CD4-positive, alpha-beta T cell treated with Interleukin-4 for 1 hour (primary cell): Measurements from ENCODE around the gene COL5A1.

ENCODE experiments used
- DNase-seq, 2 donors: peaks; one replicate each; pipeline ENCODE4 v3.0.0-alpha.2; 2020 to 2022

Gene COL5A1

GRCh38 chr9:134775081-134775951 is 133.7 kb downstream of the COL5A1 start:
- no peak for DNase-seq

- no peak for DNase-seq
Observed at GRCh38 chr9:134776080-134776796, 134.6 kb downstream of the COL5A1 start.

DNA sequence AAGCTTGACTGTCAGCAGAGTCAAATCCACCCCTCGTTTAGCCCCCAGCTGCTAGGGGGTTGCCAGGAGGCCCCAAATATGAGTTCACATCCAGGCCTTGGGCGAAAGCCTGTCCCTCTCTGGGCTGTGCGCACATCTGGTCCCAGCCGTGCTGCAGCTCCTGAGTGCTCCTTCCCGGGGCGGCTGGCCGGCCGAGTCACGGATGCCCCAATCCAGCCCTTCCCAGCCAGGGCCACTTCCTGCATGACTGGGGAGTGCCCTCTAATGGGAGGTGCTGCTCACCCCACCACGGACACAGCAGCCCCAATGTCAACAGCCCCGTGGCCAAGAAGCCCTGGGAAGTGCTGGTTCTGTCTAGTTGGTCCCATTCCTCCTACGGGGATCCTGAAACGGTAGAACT is 135.6 kb downstream of the COL5A1 start:
- DNase-seq: no peak

DNA sequence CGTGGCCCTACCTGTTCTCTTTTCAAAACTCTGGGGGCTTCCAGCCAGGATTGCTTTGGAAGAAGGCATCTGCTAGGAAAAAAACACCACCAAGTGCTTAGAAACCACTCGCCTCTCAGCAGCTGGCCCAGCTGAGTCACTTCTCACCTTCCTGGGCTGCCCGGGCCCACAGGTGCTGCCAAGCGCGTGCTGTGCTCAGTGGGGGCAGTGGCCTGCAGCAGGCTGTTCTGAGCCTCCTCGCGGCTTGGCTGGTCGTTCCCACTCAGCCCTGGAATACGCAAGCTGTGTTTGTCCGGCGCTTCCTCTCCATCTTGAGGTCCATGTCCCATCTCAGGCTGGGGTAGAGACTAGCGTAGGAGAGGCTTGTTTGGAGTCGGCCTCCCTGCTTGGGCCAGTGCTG is 136.6 kb downstream of the COL5A1 start:
- DNase-seq: no peak

DNA sequence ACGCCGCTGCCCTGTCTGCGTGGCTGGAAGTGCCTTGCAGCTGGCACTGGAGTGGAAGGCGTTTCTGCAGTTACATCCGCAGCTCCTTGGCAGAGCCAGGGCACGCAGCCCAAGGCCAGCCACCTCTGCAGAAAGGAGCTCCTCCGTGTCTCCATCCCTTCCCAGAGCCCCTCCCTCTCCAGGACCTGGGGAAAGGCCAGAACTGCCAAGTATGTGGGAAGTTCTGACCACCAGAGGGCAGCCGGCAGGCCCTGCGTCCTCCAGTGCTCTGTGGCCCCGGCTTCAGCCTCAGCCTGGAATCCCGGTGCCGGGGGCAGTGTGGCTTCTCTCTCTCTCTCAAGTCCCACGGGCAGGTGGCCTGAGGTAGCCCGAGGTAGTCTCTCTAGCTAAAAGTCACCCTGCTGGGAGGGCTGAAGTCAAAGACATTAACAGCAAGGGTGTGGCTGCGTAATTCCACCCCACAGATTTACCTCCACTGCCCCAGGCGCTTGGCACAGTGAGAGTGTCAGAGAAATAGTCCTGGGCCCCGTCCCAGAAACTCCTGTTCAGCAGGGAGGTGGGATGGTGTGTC is 137.3 kb downstream of the COL5A1 start:
- no peak for DNase-seq

DNA sequence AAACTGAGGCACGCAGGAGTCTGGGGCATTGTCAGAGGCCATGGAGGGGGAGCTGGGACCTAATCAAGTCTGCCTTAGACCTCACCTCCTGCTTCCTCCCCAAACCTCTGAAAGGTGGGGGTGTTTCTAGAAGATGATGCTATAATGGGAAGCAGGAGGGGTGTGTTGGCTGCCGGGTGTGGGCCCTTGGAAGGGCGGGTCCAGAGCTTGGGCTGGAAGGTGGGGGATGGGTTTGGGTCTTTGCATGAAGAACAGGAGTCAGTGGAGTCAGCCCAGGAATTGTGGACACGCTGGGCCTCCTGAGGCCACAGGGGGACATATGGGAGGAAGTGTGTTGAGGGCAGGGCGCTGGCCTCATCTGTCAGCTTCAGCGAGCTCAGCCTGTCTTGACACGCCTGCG is 138.0 kb downstream of the COL5A1 start:
- DNase-seq: no peak

DNA sequence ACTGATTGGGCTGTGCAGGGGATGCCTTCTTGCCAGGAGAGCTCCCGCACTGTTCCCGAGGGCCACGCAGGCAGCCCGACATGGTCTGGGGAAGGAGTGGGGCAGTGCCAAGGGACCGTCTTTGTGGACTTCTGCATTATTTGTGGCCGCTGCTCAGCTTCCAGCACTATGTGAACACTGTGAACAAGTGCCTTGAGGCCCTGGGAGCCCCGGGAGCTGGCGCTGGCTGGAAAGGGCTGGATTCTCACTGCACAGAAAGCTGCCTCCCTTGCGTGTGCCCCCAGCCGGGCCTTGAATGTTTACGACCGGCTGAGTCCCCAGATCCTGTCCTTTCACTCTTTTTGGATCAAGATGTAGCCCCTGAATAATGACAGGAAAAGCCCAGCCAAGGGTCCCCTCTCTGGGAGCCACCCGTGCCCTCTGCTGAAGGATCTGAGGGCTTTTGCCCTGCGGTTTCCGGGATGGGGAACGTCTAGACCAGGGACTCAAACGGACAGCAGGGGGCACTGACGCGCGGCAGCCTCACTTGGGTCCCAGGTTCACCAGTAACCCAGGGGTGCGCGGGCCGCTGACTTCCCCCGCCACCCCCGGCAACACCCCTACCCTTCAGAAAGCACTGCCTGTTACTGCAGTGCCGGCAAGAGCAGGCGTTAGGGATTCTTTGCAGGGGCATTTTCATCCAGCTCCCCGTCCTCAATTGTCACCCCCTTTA is 140.1 kb downstream of the COL5A1 start:
- DNase-seq: no peak

- no peak for DNase-seq
Observed at GRCh38 chr9:134782921-134783698, 141.5 kb downstream of the COL5A1 start.

GRCh38 chr9:134783699-134784039 is 142.1 kb downstream of the COL5A1 start:
- no peak for DNase-seq

- no peak for DNase-seq
Observed at GRCh38 chr9:134784577-134785305, 143.1 kb downstream of the COL5A1 start.

- DNase-seq: no peak
Observed at GRCh38 chr9:134785325-134786108, 143.9 kb downstream of the COL5A1 start.

DNA sequence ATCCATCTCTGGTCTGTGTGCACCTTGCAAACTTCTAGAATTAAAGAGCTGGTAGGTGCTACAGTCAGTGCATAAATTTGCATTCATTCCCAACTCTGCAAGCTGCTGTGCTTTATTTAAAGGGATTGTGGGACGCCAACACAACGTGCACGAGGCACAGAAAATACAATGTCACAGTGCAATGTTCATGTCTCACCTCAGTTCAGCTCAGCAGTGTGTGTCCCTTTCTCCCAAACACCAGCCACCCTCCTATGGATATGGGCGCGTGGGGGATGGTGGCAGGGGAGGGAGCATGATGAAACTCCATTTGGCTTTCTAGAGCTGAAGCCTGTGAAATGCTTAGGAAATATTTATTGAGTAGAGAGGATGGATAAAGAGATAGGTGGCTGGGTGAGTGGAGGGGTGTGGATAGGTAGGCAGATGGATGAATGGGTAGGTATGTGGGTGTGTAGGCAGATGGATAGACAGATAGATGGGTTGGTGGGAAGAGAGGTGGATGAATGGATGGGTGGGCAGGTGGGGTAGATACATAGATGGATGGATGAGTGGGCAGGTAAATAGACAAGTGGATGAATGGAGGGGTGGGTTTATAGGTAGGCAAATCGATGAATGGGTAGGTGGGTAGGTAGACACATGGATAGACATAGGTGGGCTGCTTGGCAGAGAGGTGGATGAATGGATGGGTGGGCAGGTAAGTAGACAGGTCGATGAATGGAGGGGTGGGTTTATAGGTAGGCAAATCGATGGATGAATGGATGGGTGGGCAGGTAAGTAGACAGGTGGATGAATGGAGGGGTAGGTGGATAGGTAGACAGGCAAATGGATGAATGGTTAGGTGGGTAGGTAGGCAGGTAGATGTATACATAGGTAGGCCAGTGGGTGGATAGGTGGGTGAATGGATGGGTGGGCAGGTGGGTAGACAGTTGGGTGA is 146.3 kb downstream of the COL5A1 start:
- DNase-seq: no peak

GRCh38 chr9:134789168-134789567 is 147.6 kb downstream of the COL5A1 start:
- DNase-seq: no peak

DNA sequence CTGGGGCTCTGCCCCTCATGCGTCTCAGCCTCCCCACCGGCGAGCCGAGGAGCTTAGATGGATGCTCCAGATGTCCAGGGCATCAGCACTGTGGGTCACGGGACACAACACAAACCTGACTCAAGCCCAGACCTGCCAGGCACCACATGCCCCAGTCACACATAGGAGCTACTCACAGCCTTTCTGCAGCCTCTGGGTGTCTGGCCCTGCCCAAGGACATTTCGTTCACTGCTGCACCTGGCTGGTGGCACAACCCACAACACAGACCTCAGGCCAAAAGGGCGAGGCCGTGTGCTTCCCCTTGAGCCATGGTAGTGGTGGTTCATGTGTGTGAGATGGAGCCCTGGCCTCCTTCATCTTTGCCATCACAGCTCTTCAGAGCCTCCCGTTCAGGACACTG is 149.4 kb downstream of the COL5A1 start:
- DNase-seq: no peak

DNA sequence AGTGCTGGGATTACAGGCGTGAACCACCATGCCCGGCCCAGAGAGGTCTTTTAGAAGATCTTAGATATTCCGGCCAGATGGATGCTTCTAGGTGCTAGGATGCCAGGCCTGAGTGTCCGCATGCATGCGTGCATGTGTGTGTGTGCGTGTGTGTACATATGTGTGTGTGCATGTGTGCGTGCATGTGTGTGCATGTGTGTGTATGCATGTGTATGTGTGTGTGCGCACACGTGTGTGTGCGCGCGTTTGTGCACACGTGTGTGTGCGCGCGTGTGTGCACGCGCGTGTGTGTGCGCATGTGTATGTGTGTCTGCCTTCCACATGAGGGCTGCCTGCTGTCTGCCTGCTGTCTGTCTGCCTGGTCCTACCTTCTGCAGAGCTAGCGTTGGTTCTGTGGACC is 151.0 kb downstream of the COL5A1 start:
- DNase-seq: no peak

- no peak for DNase-seq
Observed at GRCh38 chr9:134793288-134794188, 151.9 kb downstream of the COL5A1 start.

DNA sequence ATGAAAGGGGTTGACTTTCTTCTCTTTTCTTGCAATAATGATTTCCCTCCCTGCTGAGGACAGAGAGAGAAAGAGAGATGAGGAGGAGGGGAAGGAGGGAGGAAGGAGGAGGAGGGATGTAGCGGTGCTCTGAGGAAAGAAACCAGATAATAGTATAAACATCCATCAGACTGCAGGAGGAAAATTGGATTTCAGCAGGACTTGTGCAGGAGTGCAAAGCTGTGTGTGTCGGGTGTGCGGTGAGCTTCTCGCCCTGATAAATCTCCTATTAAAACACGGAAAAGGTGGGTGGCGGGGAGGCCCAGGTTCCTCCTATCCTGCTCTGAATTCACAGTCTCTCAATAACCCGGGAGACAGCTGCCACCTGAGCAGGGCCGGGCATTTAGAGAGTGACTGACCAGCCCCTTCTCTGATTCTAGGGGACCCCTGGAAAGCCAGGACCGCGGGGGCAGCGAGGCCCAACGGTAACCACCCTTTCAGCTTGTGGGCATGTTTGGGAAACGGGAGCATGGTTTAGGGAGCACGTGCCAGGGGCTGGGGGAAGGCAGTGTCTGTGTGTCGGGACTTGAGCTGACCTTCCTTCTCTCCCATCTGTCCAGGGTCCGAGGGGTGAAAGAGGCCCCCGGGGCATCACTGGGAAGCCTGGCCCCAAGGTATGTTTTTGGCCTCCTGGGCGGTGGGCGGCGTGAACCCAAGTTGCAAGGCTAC is 153.2 kb downstream of the COL5A1 start:
- DNase-seq: no peak

- no peak for DNase-seq
Observed at GRCh38 chr9:134795446-134795845, 153.8 kb downstream of the COL5A1 start.
